Stimulated activated CD8-positive, alpha-beta memory T cell treated with anti-CD3 and anti-CD28 coated beads, Interleukin-4, amount 100 ng/mL, for 1 hour (primary cell): ENCODE measurements around the gene TNFRSF1A.

Source experiments
- DNase-seq, 2 donors: peaks; one replicate each; pipeline ENCODE4 v3.0.0-alpha.2; 2020; ENCODE audit warnings: low read depth in 2 of 2, low spot score in 1 of 2

Gene TNFRSF1A

DNA sequence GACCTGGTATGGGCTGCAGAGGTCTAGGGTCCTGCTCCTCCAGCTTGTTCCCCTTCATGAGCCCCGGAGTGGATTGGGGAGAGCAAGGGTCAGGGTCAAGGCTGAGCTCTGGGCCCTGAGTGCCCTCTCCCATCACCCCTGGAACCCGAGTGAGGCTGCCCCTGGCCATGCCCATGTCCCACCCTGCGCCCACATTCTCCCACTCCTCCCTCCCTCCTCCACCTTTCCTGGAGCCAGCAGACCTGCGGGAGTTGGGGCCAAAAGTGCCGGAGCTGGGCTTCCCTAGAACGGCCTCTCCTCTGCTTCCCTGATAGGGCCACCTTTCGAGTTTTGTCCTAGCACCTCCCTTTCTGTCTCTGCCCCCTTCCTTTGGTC, 32.9 kb upstream of the TNFRSF1A start:
- no peak for DNase-seq

DNA sequence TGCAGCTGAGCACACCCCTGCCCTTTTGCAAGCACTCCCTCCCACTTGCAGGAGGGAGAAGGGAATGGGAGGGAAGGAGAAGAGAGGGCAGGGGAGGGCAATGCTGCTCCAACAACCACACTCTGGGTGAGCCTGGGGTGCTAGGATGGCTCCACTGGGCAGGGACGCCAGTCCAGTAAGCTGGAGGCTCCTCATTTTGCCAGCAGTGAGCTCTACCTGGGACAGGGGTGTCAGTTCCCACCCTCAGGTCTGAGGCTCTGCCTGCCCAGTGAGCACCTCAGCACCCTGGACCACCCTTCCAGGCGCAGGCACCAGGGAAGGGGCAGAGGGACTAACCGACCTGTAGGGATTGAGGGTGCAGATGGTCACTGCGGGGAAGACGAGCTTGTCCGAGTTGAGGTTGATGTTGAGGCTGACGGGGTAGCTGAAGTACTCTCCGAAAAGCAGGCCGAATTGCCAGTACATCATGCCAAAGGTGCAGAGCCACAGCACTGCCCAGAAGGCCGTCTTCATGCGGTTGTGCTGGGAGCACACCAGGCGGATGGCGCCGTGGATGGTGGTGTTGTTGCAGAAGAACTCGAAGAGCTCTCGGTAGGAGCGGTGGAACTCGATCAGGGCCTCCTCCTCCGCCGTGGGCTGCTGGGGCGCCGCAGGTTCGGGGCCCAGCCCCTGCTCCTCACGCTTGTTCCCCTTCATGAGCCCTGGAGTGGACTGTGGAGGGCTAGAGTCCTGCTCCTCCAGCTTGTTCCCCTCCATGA, 32.3 kb upstream of the TNFRSF1A start:
- no peak for DNase-seq

DNA sequence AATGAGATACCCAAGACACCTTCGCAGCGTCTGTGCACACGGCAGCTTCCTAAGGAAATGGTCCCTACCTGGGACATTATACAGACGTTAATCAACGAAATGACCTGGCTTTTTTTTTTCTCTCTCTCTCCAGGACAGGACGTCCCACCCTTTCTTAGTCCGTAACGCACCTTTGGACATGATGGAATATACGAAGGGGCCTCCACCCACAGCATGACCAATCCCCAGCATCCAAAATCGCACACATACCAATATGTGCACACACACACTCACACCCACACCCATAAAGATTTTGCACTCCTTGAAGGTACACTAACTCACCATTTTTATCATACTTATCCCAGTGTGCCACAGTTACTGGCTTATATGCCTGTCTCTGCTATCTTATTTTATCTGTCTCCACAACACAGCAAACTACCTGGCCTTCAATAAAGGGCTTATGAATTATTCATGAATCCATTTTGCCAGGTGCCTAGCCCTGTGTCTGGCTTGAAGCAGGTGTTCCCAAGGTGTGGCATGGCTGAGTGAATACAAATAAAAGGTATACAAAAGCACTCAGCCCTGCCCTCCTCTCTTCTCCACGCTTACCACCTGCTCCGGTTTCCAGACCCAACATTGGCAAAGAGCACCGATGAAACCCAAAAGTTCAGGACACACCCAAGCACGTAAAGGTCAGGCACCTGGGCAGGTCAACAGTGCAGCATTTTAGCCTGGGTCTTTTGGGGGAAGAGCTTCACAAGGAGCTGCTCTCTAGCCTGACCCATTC, 31.3 kb upstream of the TNFRSF1A start:
- no peak for DNase-seq

DNA sequence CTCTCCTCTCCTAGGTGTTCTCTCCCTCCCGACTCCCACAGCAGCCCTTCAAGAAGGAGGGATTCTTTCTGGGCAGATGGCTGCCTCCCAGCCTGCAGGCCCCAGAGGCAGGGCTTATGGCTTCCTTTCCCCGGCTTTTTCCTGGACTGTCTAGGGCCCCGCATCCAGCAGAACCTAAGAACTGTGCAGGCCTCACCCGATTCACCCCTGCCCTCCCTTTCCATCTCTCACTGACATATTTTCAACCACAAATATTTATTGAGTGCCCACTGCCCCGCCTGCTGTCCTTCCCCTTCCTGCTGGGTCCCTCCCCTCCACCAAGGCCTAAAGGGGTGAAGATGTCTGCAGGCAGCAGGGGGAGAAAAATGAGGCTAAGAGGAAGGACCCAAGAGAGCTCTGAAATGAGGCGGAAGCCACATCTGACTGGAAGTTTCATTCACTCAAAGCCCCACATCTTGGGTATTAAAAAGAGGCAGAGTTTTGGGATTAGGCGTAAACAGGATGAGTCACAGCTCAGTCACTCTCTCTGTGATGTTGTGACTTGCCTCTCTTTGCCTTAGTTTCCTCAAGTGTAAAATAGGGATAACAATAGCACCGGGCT, 30.6 kb upstream of the TNFRSF1A start:
- no peak for DNase-seq

DNA sequence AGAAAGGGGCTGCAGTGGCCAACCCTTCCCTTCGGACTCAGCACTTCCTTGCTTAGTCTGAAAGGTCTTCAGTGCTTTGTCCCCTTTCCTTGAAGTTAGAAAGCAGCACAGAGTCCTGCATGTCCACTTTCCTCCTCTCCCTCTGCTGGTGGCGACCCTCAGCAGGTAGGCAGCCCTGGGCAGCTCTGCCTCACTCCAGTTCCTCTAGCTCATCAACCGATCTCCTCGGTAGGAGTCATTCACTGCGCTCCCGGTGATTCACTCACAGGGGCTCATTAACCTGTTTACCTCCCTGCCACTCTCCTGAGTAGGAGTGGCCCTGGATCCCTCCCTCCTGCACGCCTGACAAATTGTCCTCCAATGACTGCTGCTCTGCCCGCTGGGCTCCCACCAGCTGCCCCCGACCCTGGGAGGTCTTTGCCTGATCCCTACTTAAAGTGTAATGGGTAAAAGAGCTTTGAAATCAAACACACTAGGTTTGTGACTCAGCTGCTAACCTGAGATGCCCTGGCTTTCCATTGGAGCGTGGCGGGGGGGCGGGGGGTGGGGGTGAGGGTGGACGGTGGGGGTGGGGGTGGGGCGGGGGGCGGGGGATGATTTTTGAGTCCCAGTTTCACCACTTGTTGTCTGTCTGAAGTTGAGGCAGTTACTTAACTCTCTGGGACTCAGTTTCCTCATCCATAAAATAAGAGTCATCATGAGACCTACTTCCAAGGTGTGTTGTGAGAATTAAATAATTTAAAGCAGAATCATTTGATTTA, 29.3 kb upstream of the TNFRSF1A start:
- no peak for DNase-seq

- DNase-seq, result no peak
These were observed 28.7 kb upstream of the TNFRSF1A start for GRCh38 chr12:6370576-6370935.

- DNase-seq, result no peak
These were observed 28.2 kb upstream of the TNFRSF1A start for GRCh38 chr12:6369916-6370575.

- DNase-seq, result no peak
These were observed 27.1 kb upstream of the TNFRSF1A start for GRCh38 chr12:6368906-6369525.

- DNase-seq, result no peak
These were observed 26.4 kb upstream of the TNFRSF1A start for GRCh38 chr12:6367969-6368892.

DNA sequence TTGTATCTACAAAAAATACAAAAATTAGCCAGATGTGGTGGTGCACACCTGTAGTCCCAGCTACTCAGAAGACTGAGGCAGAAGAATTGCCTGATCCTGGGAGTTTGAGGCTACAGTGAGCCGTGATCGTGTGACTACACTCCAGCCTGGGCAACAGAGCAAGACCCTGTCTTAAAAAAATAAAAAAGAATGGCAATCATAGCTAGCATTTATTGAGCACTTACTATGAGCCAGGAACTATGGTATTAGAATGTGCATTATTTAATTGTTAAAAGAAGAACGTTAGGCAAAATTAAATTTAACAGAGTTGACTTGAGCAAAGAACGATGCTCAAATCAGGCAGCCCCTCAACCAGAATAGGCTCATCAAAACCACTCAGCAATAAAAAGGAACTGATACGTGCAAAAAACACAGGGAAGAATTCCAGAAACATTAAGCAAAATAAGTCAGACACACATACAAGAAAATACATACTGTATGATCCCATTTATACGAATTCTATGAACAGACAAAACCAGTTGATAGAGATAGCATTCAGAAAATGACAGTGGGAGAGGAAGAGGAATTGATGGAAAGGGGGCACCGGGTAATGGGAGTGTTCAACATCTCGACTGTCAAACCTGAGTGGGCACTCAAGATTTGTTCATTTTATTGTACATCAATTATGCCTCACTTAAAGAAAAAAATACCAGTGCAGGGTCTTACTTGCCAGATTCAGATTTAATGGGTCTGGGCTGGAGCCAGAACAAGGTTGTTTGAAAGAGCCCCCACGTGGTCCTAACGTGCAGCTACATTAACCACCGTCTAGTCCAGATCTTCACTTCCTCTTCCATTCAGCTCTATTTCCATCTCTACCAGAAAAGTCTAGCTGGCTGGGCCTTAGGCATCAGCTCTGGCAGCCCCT, 25.4 kb upstream of the TNFRSF1A start:
- DNase-seq, result no peak

DNA sequence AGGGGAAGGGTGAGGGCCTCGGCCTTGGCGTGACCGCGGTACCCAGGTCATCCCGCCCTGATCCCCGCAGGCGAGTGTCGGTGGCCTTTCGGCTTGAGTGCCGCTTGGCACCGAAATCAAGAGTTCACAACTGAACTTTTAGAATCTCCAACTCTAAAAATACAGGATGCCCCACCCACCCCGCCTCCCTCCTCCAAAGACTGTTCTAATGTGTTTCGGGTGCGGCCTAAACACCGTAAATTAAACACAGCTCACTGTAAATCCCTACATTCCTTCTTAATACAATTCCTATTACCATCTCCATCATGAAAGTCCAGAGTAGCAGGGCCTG, 22.1 kb upstream of the TNFRSF1A start:
- no peak for DNase-seq

DNA sequence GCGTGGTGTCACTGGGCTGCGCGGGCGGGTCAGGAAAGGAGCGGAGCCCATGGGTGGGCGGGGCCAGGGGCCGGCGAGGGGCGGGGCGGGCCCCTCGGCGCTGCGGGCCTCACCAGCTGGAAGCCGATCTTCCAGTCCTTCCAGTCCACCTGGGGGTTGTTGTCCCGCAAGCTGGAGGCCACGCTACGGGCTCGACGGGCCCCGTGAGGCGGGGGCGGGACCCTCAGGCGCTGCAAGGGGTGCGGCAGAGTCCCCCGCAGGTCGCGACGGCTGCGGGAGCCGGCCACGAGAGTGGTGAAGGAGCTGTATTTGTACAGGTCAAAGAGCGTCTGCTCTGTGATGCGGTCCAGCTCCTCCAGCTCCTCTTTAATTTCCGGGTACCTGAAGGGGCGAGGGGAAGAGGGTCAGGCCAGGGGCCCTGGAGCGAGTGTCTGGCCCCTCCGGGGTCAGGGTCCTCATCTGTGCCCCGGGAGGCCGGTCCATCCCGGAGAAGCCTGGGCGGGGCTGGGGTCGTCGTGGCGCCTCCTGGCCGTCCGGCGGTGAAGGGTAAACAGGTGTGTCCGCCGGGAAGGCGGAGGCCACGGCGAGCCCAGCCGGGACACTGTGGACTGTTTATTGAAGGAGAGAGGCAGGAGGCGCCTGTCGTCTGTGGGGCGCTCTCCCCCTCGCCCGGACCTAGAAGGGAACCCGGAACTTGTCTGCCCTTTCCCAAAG, 21.6 kb upstream of the TNFRSF1A start:
- peak in 1 of 2 donors; percentile 33 for DNase-seq

DNA sequence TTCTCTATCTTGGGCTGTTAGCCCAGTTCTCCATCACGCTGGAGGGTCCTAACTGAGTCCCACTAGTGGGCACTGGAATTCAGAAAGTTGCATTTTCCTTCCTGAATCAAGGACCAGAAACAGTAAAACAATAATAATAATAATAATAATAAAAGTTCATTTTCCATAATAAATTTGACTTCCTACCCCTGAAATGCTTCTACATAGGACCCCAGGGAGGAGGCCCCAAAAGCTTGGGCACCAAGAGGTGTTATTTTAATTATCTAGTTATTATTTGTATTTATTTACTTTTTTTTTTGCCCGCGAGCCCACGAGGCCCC, 21.1 kb upstream of the TNFRSF1A start:
- no peak for DNase-seq

GRCh38 chr12:6362403-6362802, 20.5 kb upstream of the TNFRSF1A start:
- no peak for DNase-seq

DNA sequence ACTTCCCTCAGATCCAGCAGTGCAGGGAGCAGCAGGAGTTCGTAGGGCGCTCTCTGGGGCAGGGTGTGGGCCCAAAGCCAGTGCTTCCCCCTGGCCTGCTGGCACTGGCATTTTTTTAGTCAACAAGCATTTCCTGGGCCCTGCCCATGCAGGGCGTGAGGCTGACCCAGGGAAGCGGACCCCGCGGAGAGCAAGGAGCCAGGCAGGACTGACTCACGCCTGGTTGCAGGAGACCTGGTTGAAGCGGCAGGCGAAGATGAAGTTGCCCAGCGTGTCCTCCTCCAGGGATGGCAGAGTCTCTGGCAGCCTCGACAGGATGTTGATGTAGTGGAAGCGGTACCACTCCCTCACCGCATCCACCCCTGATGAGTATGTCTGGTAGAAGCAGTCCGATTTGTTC, 20.0 kb upstream of the TNFRSF1A start:
- DNase-seq, result no peak

- no peak for DNase-seq
These were observed 19.0 kb upstream of the TNFRSF1A start for GRCh38 chr12:6360578-6361490.

DNA sequence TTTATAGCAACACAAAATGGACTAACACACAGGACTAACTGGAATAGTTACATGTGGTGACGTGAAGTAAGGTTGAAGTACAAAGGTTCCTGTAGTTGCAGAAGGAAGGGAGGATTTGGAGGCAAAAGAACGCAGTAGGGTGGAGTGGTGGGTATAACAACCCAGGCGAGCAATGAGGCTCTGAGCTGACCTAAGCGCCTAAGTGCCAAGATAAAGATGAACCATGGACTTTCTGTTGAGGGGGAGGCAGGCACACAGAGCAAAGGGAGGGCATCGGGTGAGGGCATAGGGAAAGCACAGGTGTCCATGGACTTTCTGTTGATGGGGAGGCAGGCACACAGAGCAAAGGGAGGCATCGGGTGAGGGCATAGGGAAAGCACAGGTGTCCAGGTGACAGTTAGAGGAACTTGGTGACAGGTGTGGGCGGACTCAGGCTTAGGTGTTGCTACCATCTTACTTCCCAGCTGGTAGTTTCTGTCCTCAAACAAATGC, 18.2 kb upstream of the TNFRSF1A start:
- no peak for DNase-seq
